GM12878 (cell line): ENCODE measurements around the gene LSM7. TPM values are rescaled to one million over a fixed set of nuclear protein-coding genes. Genes with fewer than 3 reads are reported as not detected.

ENCODE experiments used
- ATAC-seq: fragments of 200-7000 bp; cut with Tn5 transposase; 3 replicates; pipeline ENCODE4 v1.9.1; 2020; ENCODE audit warnings: mild to moderate bottlenecking, moderate library complexity
- BruUV-seq: library from RNA; stranded (reverse); fragments of 400-500 nt; replicated peaks from 2 replicates; lab custom pipeline; 2021; lab: Mats Ljungman, UMichigan
- CTCF ChIA-PET: fragments of 300-600 bp; sonication (Branson Sonifier 250); formaldehyde crosslinking; extraction: SDS; loops from one replicate; lab custom pipeline; 2021; ENCODE audit warnings: inconsistent platforms; lab: Yijun Ruan, JAX
- POLR2A ChIA-PET: fragments of 350-600 bp; formaldehyde crosslinking; extraction: SDS; loops from one replicate; lab custom pipeline; 2021; ENCODE audit warnings: inconsistent platforms; lab: Charles Lee
- RAD21 ChIA-PET: fragments of 300-600 bp; sonication (Branson Sonifier 250); formaldehyde crosslinking; loops from one replicate; lab custom pipeline; 2023; ENCODE audit warnings: antibody characterized with exemption; ENCODE audit not compliant: unreplicated experiment; lab: Charles Lee
- SMC1A ChIA-PET: fragments of 300-600 bp; sonication (Branson Sonifier 250); formaldehyde crosslinking; loops from one replicate; lab custom pipeline; 2023; ENCODE audit not compliant: unreplicated experiment, uncharacterized antibody; lab: Charles Lee
- DNase-seq: peaks from one replicate; pipeline ENCODE4 v3.0.0-alpha.2; 2011; ENCODE audit warnings: low read depth, low spot score
- FAIRE-seq: peaks from 3 replicates; lab custom pipeline; 2011; peaks lifted over from hg19 to GRCh38; lab: Jason Lieb, UNC
- H2AFZ ChIP-seq: 2 replicates; pipeline ENCODE4 v1.6.0; 2011; ENCODE audit warnings: low read depth, low read length, control low read depth; ENCODE audit not compliant: control insufficient read depth
- H3K27ac ChIP-seq: 2 replicates; pipeline ENCODE4 v1.5.1; 2011; ENCODE audit warnings: control low read depth; ENCODE audit not compliant: control insufficient read depth, insufficient read depth
- H3K27me3 ChIP-seq, 2 experiments: replicated peaks in 1 of 2; 2 replicates each; pipeline versions ENCODE4 v1.6.0 to v1.6.1; 2011; ENCODE audit warnings: low read length in 1 of 2; ENCODE audit not compliant: control insufficient read depth in 2 of 2, insufficient read depth in 2 of 2
- H3K36me3 ChIP-seq, 2 experiments: 2 replicates each; pipeline ENCODE4 v1.5.1; 2011; ENCODE audit warnings: low read length in 1 of 2; ENCODE audit not compliant: control insufficient read depth in 2 of 2, insufficient read depth in 2 of 2
- H3K4me1 ChIP-seq: 2 replicates; pipeline ENCODE4 v1.6.1; 2011; ENCODE audit warnings: mild to moderate bottlenecking, low read length, moderate library complexity, mixed read lengths; ENCODE audit not compliant: control insufficient read depth, insufficient read depth
- H3K4me2 ChIP-seq: 2 replicates; pipeline ENCODE4 v1.6.0; 2011; ENCODE audit warnings: control low read depth; ENCODE audit not compliant: control insufficient read depth, insufficient read depth
- H3K4me3 ChIP-seq: fragments of 200-600 bp; sonication (generic); 2 replicates; pipeline ENCODE4 v1.5.1; 2016
- H3K79me2 ChIP-seq: 2 replicates; pipeline ENCODE4 v1.6.0; 2011; ENCODE audit warnings: low read length; ENCODE audit not compliant: control insufficient read depth, insufficient read depth
- H3K9ac ChIP-seq: 2 replicates; pipeline ENCODE4 v1.8.0; 2011; ENCODE audit warnings: low read length, control low read depth, mixed read lengths; ENCODE audit not compliant: control insufficient read depth, insufficient read depth
- H3K9me3 ChIP-seq: replicated peaks from 3 replicates; pipeline ENCODE4 v1.5.1; 2011; ENCODE audit warnings: mild to moderate bottlenecking, low read length; ENCODE audit not compliant: control insufficient read depth, insufficient read depth
- H4K20me1 ChIP-seq: 2 replicates; pipeline ENCODE4 v1.6.0; 2011; ENCODE audit not compliant: control insufficient read depth, insufficient read depth
- CREB1 ChIP-seq: IDR thresholded peaks from 2 replicates; pipeline ENCODE4 v1.6.1; 2012; ENCODE audit warnings: low read depth, mild to moderate bottlenecking, inconsistent platforms
- NFYA ChIP-seq: IDR thresholded peaks from 2 replicates; pipeline ENCODE4 v1.6.1; 2011; ENCODE audit warnings: low read depth, mild to moderate bottlenecking, low read length, improper control_type of control experiment, borderline replicate concordance
- POLR2A ChIP-seq: IDR thresholded peaks from 2 replicates; pipeline ENCODE4 v1.6.1; 2011; ENCODE audit warnings: low read depth, mild to moderate bottlenecking, low read length
- SMC3 ChIP-seq: IDR thresholded peaks from 2 replicates; pipeline ENCODE4 v1.6.1; 2011; ENCODE audit warnings: low read length, improper control_type of control experiment, borderline replicate concordance
- WGBS: methylation state at CpG from one replicate; pipeline ENCODE4 v1.1.6; 2016; ENCODE audit warnings: low lambda C conversion rate; ENCODE audit not compliant: insufficient replicate concordance, insufficient coverage; ENCODE audit errors: missing lambda C conversion rate; 5-methylcytosine and 5-hydroxymethylcytosine counted together
- in situ Hi-C: fragments of 300-500 bp; cut with MboI; formaldehyde crosslinking; loops from 9 replicates; pipeline ENCODE4 v1.14.3; 2018; ENCODE audit warnings: mixed read lengths
- intact Hi-C: fragments of 100-400 bp; cut with micrococcal nuclease; formaldehyde crosslinking; loops from one replicate; pipeline ENCODE4 v1.14.2; 2022; ENCODE audit not compliant: unreplicated experiment
- polyA plus RNA-seq, 11 experiments: library from polyadenylated mRNA; depleted of rRNA in 4 of 11; unstranded in 6 of 11; stranded (reverse) in 5 of 11; fragments of >200 nt; fragmentation: Nextera tagmentation in 4 of 11; fragmentation: Illumina TruSeq in 1 of 11; extraction: Ambion mirVana in 4 of 11; extraction: Trizol in 1 of 11; gene quantifications; 1 replicate in 1 of 11; 2 replicates in 10 of 11; pipeline versions ENCODE4 v1.2.1 to v1.2.3, GENCODE V29; 2011 to 2016; ENCODE audit warnings: inconsistent platforms in 2 of 11, missing spikeins in 2 of 11, low read depth in 1 of 11
- total RNA-seq, 4 experiments: library from RNA; depleted of rRNA in 3 of 4; stranded (reverse); fragments of >200 nt in 3 of 4; fragmentation: Illumina TruSeq in 1 of 4; extraction: Trizol in 1 of 4; gene quantifications; 2 replicates each; pipeline versions ENCODE4 v1.2.1 to v1.2.3, GENCODE V29; 2013 to 2021

LSM7 gene
- total and polyA plus RNA-seq, 10 of the 15 experiments (the other 5 are each of a cell fraction or from before 2014, with no cell fraction given), result 24.4 to 424 (median 217) TPM

DNA sequence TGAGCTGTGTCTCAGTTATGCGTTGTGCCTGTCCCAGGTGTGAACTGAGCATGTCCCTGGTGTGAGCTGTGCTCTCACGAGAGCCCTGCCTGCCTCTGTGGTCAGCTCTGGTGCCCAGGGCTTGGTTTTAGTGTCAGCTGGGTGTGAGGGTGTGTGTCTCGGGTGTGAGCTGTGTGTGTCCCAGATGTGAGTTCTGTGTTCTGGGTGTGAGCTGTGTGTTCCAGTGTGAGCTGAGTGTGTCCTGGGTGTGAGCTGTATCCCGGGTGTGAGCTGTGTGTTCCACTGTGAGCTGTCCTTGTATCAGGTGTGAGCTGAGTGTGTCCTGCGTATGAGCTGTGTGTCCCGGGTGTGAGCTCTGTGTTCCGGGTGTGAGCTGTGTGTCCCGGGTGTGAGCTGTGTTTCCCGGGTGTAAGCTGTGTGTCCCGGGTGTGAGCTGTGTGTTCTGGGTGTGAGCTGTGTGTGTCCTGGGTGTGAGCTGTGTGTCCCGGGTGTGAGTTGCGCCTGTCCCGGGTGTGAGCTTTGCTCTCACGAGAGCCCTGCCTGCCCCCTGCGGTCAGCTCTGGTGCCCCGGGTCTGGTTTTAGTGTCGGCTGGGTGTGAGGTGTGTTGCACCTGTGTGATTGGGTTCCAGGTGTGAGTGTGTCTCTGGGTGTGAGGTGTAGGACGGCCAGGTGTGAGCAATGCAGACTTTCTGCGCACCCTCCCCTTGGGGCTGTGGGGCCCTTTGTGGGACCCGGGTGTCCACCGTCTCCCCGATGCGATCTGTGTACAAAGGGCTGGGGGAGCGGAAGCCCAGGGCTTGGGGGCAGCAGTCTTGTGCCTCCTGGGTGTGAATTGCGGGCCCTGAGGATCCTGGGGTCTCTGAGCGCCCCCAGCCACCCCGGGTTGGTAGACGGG is 39.3 kb downstream of the LSM7 start (continued):
- TF ChIP-seq NFYA (no peak), SMC3 (no peak)

- Histone ChIP-seq H4K20me1 (no peaks in the 10 kb centered on the region), H3K27me3 (no peaks in the 10 kb centered on the region), H3K4me2 (no peak overlapping the region), H3K27ac (no peak overlapping the region), H3K36me3 (no peaks in the 10 kb centered on the region), H3K79me2 (no peaks in the 10 kb centered on the region; the same call in 1 of the 2 replicates), H3K9me3 (no peaks in the 10 kb centered on the region), H3K9ac (no peak overlapping the region), H3K4me1 (peaks cover 30% of the 10 kb centered on the region), H3K4me3 (no peak overlapping the region), H2AFZ (no peak overlapping the region)
- 80% methylated on average over 16 of the region's 17 CpGs for WGBS
- DNase-seq (no peak), ATAC-seq (no peak), FAIRE-seq (no peak)
- no peak for TF ChIP-seq CREB1
- 0 out of 2 replicates have a peak, but pooled peaks have one; percentile 36 for TF ChIP-seq POLR2A
- RAD21 ChIA-PET, result interaction anchor here (0.7 to 1.7 kb wide), 9 partner anchors 9 to 119 kb away, joined by 3 to 10 read pairs (median 4); partner anchors contain the start of genes LSM7 and SPPL2B
- intact Hi-C loops, result no loop called here
- BruUV-seq, result no TSS peak
- CTCF ChIA-PET, result interaction anchor here (1.0 to 2.5 kb wide), 8 partner anchors 13 to 349 kb away, joined by 3 to 13 read pairs (median 4); no protein-coding TSS in a partner anchor
- POLR2A ChIA-PET, result interaction anchor here (0.6 to 1.5 kb wide), 4 partner anchors 40 to 132 kb away, joined by 3 to 7 read pairs (median 5); partner anchors contain the start of genes LSM7 and SPPL2B
- SMC1A ChIA-PET, result interaction anchor here (0.8 to 2.9 kb wide), 7 partner anchors 14 to 117 kb away, joined by 3 to 11 read pairs (median 6); no protein-coding TSS in a partner anchor
- in situ Hi-C loops, result no loop called here
Measured at GRCh38 chr19:2288338-2288817, 40.0 kb downstream of the LSM7 start.
